Astrocyte (in vitro differentiated cells and primary cell): ENCODE results near the gene ZNF416. TPM values are rescaled to one million over a fixed set of nuclear protein-coding genes. Genes with fewer than 3 reads are reported as not detected.

Experiments used
- DNase-seq: peaks from one replicate; pipeline ENCODE4 v3.0.0-alpha.2; 2010; ENCODE audit warnings: low read depth
- FAIRE-seq: peaks from 2 replicates; lab custom pipeline; 2011; peaks lifted over from hg19 to GRCh38; lab: Jason Lieb, UNC
- H2AFZ ChIP-seq: 2 replicates; pipeline ENCODE4 v1.6.0; 2012; ENCODE audit warnings: low read depth, low read length, inconsistent platforms
- H3K27ac ChIP-seq: 2 replicates; pipeline ENCODE4 v1.5.1; 2011; ENCODE audit warnings: low read depth, low read length, inconsistent platforms
- H3K27me3 ChIP-seq: 2 replicates; pipeline ENCODE4 v1.6.0; 2011; ENCODE audit warnings: low read length, inconsistent platforms; ENCODE audit not compliant: insufficient read depth
- H3K36me3 ChIP-seq: 2 replicates; pipeline ENCODE4 v1.5.1; 2011; ENCODE audit warnings: low read length, inconsistent platforms; ENCODE audit not compliant: insufficient read depth
- H3K4me1 ChIP-seq: 2 replicates; pipeline ENCODE4 v1.5.1; 2011; ENCODE audit warnings: low read length, inconsistent platforms; ENCODE audit not compliant: insufficient read depth
- H3K4me2 ChIP-seq: 2 replicates; pipeline ENCODE4 v1.6.0; 2012; ENCODE audit warnings: low read length, inconsistent platforms
- H3K4me3 ChIP-seq: 2 replicates; pipeline ENCODE4 v1.5.1; 2011; ENCODE audit warnings: low read depth, mild to moderate bottlenecking, low read length, inconsistent platforms; ENCODE audit not compliant: insufficient read depth
- H3K79me2 ChIP-seq: 2 replicates; pipeline ENCODE4 v1.6.0; 2012; ENCODE audit warnings: mild to moderate bottlenecking, low read length, inconsistent platforms; ENCODE audit not compliant: insufficient read depth
- H3K9ac ChIP-seq: 2 replicates; pipeline ENCODE4 v1.6.0; 2012; ENCODE audit warnings: mild to moderate bottlenecking, low read length, inconsistent platforms
- H3K9me3 ChIP-seq: 2 replicates; pipeline ENCODE4 v1.5.1; 2012; ENCODE audit warnings: low read depth, mild to moderate bottlenecking, low read length, inconsistent platforms; ENCODE audit not compliant: insufficient read depth
- H4K20me1 ChIP-seq: 2 replicates; pipeline ENCODE4 v1.6.0; 2012; ENCODE audit warnings: low read length, inconsistent platforms; ENCODE audit not compliant: insufficient read depth
- H3K27ac Mint-ChIP-seq: one replicate; pipeline ENCODE4 v1.8.0; 2021; ENCODE audit warnings: mild to moderate bottlenecking, mixed read lengths; ENCODE audit not compliant: unreplicated experiment
- H3K27me3 Mint-ChIP-seq: one replicate; pipeline ENCODE4 v1.8.0; 2021; ENCODE audit warnings: low read depth, mixed read lengths; ENCODE audit not compliant: unreplicated experiment
- H3K36me3 Mint-ChIP-seq: one replicate; pipeline ENCODE4 v1.8.0; 2021; ENCODE audit warnings: low read depth, mixed read lengths; ENCODE audit not compliant: unreplicated experiment
- H3K4me1 Mint-ChIP-seq: one replicate; pipeline ENCODE4 v1.8.0; 2021; ENCODE audit warnings: low read depth, mixed read lengths; ENCODE audit not compliant: unreplicated experiment
- H3K4me3 Mint-ChIP-seq: one replicate; pipeline ENCODE4 v1.8.0; 2021; ENCODE audit warnings: mild to moderate bottlenecking, moderate library complexity, mixed read lengths; ENCODE audit not compliant: unreplicated experiment
- H3K9me3 Mint-ChIP-seq: one replicate; pipeline ENCODE4 v1.8.0; 2021; ENCODE audit warnings: mild to moderate bottlenecking, mixed read lengths; ENCODE audit not compliant: unreplicated experiment
- EZH2 ChIP-seq: IDR thresholded peaks from 2 replicates; pipeline ENCODE4 v1.6.1; 2012; ENCODE audit warnings: mild to moderate bottlenecking, low read length, inconsistent platforms; ENCODE audit not compliant: insufficient read depth
- total RNA-seq: library from RNA; stranded (reverse); gene quantifications from 2 replicates; pipeline ENCODE4 v1.2.1, GENCODE V29; 2021
- TF ChIP-seq, protein P1 (sequence below): IDR thresholded peaks from 2 replicates; pipeline ENCODE4 v1.5.1; 2011; ENCODE audit warnings: low read depth, mild to moderate bottlenecking, inconsistent platforms, low read length, moderate library complexity; ENCODE audit not compliant: insufficient read depth

Gene ZNF416
- total RNA-seq, 1 donor from 2014 or later: 9.3 TPM

DNA sequence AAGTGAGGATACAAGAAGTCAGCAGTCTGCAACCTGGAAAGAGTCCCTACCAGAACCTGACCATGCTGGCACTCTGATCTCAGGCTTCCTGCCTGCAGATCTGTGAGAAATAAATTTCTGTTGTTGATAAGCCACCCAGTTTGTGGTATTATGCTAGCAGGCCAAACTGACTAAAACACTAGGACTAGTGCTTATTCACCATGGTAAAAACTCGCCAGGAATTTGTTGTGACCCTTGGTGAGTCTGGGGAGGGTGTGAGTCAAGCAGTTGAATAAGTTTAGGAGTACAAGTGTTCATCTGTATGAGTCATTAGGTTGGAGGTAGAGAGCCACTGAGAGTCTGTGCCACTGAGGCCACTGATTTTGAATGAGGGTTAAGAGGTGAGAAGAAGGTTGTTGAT, 8.8 kb upstream of the ZNF416 start:
- DNase-seq (peak; percentile 79), FAIRE-seq (peak; percentile 87)
- Histone ChIP-seq H2AFZ (no peak overlapping the region), H3K9ac (no peak overlapping the region), H3K4me3 (no peak overlapping the region), H4K20me1 (no peaks in the 10 kb centered on the region), H3K27me3 (no peaks in the 10 kb centered on the region), H3K9me3 (peaks cover 67% of the 10 kb centered on the region), H3K27ac (no peak overlapping the region), H3K4me1 (peaks cover 6% of the 10 kb centered on the region), H3K79me2 (peaks cover 12% of the 10 kb centered on the region), H3K4me2 (peak overlapping the region; percentile 4), H3K36me3 (peaks cover 26% of the 10 kb centered on the region)
- Mint-ChIP-seq H3K27ac (peak overlapping the region; percentile 29), H3K4me1 (peaks cover 9% of the 10 kb centered on the region), H3K9me3 (peaks cover 50% of the 10 kb centered on the region), H3K36me3 (peaks cover 69% of the 10 kb centered on the region), H3K4me3 (peak overlapping the region; percentile 58), H3K27me3 (no peaks in the 10 kb centered on the region)
- TF ChIP-seq EZH2: no peak
- TF ChIP-seq, protein P1, sequence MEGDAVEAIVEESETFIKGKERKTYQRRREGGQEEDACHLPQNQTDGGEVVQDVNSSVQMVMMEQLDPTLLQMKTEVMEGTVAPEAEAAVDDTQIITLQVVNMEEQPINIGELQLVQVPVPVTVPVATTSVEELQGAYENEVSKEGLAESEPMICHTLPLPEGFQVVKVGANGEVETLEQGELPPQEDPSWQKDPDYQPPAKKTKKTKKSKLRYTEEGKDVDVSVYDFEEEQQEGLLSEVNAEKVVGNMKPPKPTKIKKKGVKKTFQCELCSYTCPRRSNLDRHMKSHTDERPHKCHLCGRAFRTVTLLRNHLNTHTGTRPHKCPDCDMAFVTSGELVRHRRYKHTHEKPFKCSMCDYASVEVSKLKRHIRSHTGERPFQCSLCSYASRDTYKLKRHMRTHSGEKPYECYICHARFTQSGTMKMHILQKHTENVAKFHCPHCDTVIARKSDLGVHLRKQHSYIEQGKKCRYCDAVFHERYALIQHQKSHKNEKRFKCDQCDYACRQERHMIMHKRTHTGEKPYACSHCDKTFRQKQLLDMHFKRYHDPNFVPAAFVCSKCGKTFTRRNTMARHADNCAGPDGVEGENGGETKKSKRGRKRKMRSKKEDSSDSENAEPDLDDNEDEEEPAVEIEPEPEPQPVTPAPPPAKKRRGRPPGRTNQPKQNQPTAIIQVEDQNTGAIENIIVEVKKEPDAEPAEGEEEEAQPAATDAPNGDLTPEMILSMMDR: no peak

- FAIRE-seq (peak; percentile 75), DNase-seq (peak; percentile 87)
- peak within 1 kb of the TSS; percentile 42 for H3K27ac Mint-ChIP-seq
- peaks cover 6% of the 10 kb centered on the region for H3K4me1 ChIP-seq
- peaks cover 32% of the 10 kb centered on the region for H3K9me3 Mint-ChIP-seq
- no peaks in the 10 kb centered on the region for H3K27me3 Mint-ChIP-seq
- H3K4me3 Mint-ChIP-seq: peak within 1 kb of the TSS; percentile 91
- peaks cover 4% of the 10 kb centered on the region for H3K36me3 ChIP-seq
- H3K9ac ChIP-seq: peak within 1 kb of the TSS; percentile 64
- H4K20me1 ChIP-seq: no peaks in the 10 kb centered on the region
- H3K27me3 ChIP-seq: no peaks in the 10 kb centered on the region
- peak within 1 kb of the TSS; percentile 100 for H2AFZ ChIP-seq
- H3K4me1 Mint-ChIP-seq: peaks cover 9% of the 10 kb centered on the region
- H3K79me2 ChIP-seq: peaks cover 12% of the 10 kb centered on the region
- TF ChIP-seq, protein P1: no peak
- TF ChIP-seq EZH2: no peak
- H3K36me3 Mint-ChIP-seq: peaks cover 34% of the 10 kb centered on the region
- peak within 1 kb of the TSS; percentile 89 for H3K4me2 ChIP-seq
- H3K9me3 ChIP-seq: peaks cover 41% of the 10 kb centered on the region
- no peak within 1 kb of the TSS for H3K27ac ChIP-seq
- peak within 1 kb of the TSS; percentile 73 for H3K4me3 ChIP-seq
Observed at GRCh38 chr19:57583521-57584416, 5.1 kb upstream of the ZNF416 start, which contains the start of gene ZIK1. Gene ZIK1, plus strand, starts transcription at chr19:57584145. Its CDS starts 212 bp downstream, at chr19:57584357.

DNA sequence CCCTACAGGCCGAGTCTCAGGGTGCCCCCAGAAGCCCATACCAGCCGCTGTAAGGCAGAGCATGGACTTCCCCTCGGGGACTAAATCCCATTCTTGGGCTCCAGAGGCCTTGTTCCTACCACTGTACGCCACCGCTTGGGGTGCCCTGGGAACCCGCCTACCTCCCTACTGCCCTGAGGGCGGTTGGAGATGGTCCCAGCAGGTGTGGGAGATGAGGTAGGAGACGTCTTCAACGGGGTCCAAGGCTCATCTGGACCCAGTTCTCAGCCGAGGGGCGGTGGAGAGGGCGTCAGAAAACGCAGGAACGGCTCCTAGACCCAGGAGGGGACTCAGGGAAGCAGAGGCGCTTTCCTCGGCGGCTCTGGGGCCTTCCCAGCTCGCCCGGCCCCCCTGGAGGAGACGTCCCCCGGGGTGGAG, 4.4 kb upstream of the ZNF416 start:
- Histone ChIP-seq H3K4me1 (peaks cover 7% of the 10 kb centered on the region), H3K79me2 (peaks cover 17% of the 10 kb centered on the region), H2AFZ (peak overlapping the region; percentile 100), H3K9ac (no peak overlapping the region), H3K27ac (no peak overlapping the region), H3K4me2 (peak overlapping the region; percentile 89), H3K27me3 (no peaks in the 10 kb centered on the region), H4K20me1 (no peaks in the 10 kb centered on the region), H3K9me3 (peaks cover 36% of the 10 kb centered on the region), H3K4me3 (peak overlapping the region; percentile 73), H3K36me3 (no peaks in the 10 kb centered on the region)
- H3K9me3 Mint-ChIP-seq: peaks cover 30% of the 10 kb centered on the region
- H3K36me3 Mint-ChIP-seq: peaks cover 33% of the 10 kb centered on the region
- H3K27ac Mint-ChIP-seq: no peak overlapping the region
- H3K4me1 Mint-ChIP-seq: peaks cover 9% of the 10 kb centered on the region
- DNase-seq (no peak), FAIRE-seq (no peak)
- peak overlapping the region; percentile 91 for H3K4me3 Mint-ChIP-seq
- no peaks in the 10 kb centered on the region for H3K27me3 Mint-ChIP-seq
- no peak for TF ChIP-seq EZH2
- TF ChIP-seq, protein P1: no peak
